Measurements from ENCODE around the gene CXADR.

The CXADR gene

DNA sequence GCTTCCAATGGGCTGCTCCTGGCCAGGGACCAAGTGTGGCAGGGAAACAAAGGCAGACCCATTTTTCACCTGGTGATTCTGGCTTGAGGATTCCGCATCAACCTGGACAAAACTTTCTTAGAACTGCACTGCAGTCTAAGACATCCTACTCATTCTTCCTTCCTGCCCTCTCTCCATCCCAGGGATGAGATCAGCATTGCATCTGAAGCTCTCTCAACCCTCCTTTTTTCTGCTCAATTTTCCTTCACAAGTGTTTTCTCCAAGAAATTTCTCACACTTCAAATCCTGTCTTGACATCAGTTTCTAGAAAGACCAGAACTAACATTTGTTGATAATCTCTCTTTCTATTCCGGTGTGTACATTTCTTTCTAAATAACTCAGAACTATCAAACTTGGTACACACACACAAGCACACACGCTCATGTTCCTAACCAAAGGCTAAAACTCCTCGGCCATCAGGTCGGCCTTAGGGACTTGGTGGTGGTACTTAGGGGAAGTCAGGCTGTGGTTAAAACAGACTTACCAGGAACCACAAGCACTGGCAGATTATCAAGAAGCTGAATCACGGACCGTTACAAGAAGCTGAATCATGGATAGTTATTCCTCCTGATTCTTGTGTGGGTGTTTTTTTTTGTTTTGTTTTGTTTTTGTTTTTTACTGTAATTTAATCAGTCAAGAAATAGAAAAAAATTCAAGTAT, 21.0 kb upstream of the CXADR start:
- in situ Hi-C loops (cut with MboI; ENCODE audit: low pct_unique_long_range_greater_than_20kb, low sequenced_read_pairs, unreplicated experiment), result no loop called here
- no peak for DNase-seq (ENCODE audit: low spot score)
- TF ChIP-seq, protein P1, sequence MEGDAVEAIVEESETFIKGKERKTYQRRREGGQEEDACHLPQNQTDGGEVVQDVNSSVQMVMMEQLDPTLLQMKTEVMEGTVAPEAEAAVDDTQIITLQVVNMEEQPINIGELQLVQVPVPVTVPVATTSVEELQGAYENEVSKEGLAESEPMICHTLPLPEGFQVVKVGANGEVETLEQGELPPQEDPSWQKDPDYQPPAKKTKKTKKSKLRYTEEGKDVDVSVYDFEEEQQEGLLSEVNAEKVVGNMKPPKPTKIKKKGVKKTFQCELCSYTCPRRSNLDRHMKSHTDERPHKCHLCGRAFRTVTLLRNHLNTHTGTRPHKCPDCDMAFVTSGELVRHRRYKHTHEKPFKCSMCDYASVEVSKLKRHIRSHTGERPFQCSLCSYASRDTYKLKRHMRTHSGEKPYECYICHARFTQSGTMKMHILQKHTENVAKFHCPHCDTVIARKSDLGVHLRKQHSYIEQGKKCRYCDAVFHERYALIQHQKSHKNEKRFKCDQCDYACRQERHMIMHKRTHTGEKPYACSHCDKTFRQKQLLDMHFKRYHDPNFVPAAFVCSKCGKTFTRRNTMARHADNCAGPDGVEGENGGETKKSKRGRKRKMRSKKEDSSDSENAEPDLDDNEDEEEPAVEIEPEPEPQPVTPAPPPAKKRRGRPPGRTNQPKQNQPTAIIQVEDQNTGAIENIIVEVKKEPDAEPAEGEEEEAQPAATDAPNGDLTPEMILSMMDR (IDR thresholded peaks at IDR 0.05; ENCODE audit: extremely low read depth, insufficient read depth, missing control alignments), result no peak

- in situ Hi-C loops (cut with MboI; ENCODE audit: low pct_unique_long_range_greater_than_20kb, low sequenced_read_pairs, unreplicated experiment), result no loop called here
- TF ChIP-seq, protein P1 (IDR thresholded peaks at IDR 0.05; ENCODE audit: extremely low read depth, insufficient read depth, missing control alignments), result no peak
- DNase-seq (ENCODE audit: low spot score), result no peak
These were observed 20.3 kb upstream of the CXADR start for GRCh38 chr21:17492415-17493168.

GRCh38 chr21:17494051-17494450, 18.8 kb upstream of the CXADR start:
- DNase-seq (ENCODE audit: low spot score), result no peak
- TF ChIP-seq, protein P1 (IDR thresholded peaks at IDR 0.05; ENCODE audit: extremely low read depth, insufficient read depth, missing control alignments), result no peak
- in situ Hi-C loops (cut with MboI; ENCODE audit: low pct_unique_long_range_greater_than_20kb, low sequenced_read_pairs, unreplicated experiment), result no loop called here

DNA sequence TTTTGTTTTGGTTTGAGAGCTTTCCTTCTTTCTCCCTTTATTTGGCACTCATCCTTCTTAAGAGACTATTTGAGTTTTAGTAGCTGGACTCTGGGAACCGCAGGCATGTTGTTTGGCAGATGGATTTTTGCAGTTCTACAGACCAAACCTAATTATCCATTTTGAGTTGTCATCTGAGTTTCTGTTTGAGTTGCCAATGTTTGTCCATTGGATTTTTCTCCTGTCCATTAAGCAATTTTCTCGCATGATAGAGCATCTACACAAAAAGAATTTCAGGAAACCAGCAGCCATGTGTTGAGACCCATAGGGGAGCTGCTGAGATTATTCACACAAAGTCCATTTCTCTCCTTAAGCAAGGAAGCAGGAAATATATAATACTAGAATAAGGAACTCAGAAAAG, 17.2 kb upstream of the CXADR start:
- in situ Hi-C loops (cut with MboI; ENCODE audit: low pct_unique_long_range_greater_than_20kb, low sequenced_read_pairs, unreplicated experiment), result no loop called here
- TF ChIP-seq, protein P1 (IDR thresholded peaks at IDR 0.05; ENCODE audit: extremely low read depth, insufficient read depth, missing control alignments), result no peak
- DNase-seq (ENCODE audit: low spot score), result no peak

DNA sequence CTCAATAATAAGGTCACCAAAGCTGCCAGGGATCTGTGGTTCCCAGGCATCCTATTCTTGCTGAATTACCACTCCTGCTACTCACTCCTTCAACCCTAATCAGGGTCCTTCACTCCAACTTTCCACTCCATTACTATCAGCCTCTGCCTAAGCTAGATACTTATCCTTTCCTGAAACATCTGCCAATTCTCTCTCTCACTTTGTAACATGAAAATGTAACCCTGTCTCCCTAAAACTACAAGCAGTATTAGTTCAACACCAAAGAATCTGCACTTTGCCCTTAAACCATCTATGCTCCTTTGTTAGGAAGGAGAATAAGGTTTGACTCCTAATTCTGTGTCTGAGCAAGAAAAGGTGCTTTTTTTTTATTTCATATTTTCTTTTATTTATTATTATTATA, 15.5 kb upstream of the CXADR start:
- no peak for DNase-seq (ENCODE audit: low spot score)
- TF ChIP-seq, protein P1 (IDR thresholded peaks at IDR 0.05; ENCODE audit: extremely low read depth, insufficient read depth, missing control alignments), result no peak

DNA sequence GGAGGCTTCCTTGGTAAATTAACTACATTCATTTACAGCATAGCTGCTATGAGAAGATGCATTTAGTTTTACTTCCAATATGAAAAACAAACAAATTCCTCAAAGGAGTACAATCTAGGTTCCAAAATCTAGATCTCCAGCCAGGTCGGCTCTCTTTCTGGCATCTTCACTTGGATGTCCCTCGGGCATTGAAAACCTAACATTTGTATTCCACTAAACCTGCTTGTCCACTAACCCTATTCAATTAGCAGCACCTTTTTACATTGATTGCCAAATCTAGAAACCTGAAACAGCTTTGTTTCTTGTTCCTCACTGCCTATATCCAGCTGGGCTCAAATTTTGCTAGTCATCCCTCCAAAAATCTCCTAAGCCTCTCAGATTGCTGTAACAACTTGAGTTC, 14.3 kb upstream of the CXADR start:
- TF ChIP-seq, protein P1 (IDR thresholded peaks at IDR 0.05; ENCODE audit: extremely low read depth, insufficient read depth, missing control alignments), result no peak
- no peak for DNase-seq (ENCODE audit: low spot score)
- in situ Hi-C loops (cut with MboI; ENCODE audit: low pct_unique_long_range_greater_than_20kb, low sequenced_read_pairs, unreplicated experiment), result no loop called here

More for the DNA sequence above, 15.5 kb upstream of the CXADR start:
- in situ Hi-C loops (cut with MboI; ENCODE audit: low pct_unique_long_range_greater_than_20kb, low sequenced_read_pairs, unreplicated experiment), result no loop called here

All from GM13977 (cell line).